KMS-11 (cell line): Measurements from ENCODE around the gene GRIA4.
"Not testable (repeated sequence)": the region's sequence is repeated elsewhere in the genome, so short reads cannot be mapped to it uniquely, and the experiment has no call there.

Experiments
- H2AFZ ChIP-seq: fragments of 200-600 bp; sonication (generic); 2 replicates; pipeline ENCODE4 v1.6.1; 2016; ENCODE audit warnings: antibody characterized with exemption, mixed run types, low read depth
- H3K27ac ChIP-seq: fragments of 200-600 bp; sonication (generic); 2 replicates; pipeline ENCODE4 v1.6.1; 2016; ENCODE audit warnings: mild to moderate bottlenecking, mixed run types
- H3K27me3 ChIP-seq: fragments of 200-600 bp; sonication (generic); 2 replicates; pipeline ENCODE4 v1.6.1; 2017; ENCODE audit warnings: mild to moderate bottlenecking, low read depth, mixed run types, moderate library complexity; ENCODE audit not compliant: insufficient read depth
- H3K36me3 ChIP-seq: fragments of 200-600 bp; sonication (generic); 2 replicates; pipeline ENCODE4 v1.6.1; 2017; ENCODE audit warnings: mild to moderate bottlenecking, mixed run types; ENCODE audit not compliant: insufficient read depth
- H3K4me1 ChIP-seq: fragments of 200-600 bp; sonication (generic); 2 replicates; pipeline ENCODE4 v1.6.1; 2016; ENCODE audit warnings: mild to moderate bottlenecking, low read depth, mixed run types; ENCODE audit not compliant: poor library complexity, severe bottlenecking
- H3K4me2 ChIP-seq: fragments of 200-600 bp; sonication (generic); 2 replicates; pipeline ENCODE4 v1.7.0; 2016; ENCODE audit warnings: mild to moderate bottlenecking, mixed run types
- H3K4me3 ChIP-seq: fragments of 200-600 bp; sonication (generic); IDR thresholded peaks from 2 replicates; pipeline ENCODE4 v1.6.1; 2017; ENCODE audit warnings: low read depth, low read length, mixed read lengths; ENCODE audit not compliant: insufficient read depth
- H3K79me2 ChIP-seq: fragments of 200-600 bp; sonication (generic); 2 replicates; pipeline ENCODE4 v1.6.1; 2016; ENCODE audit warnings: low read depth, mixed run types; ENCODE audit not compliant: insufficient read depth
- H3K9ac ChIP-seq: fragments of 200-600 bp; sonication (generic); 2 replicates; pipeline ENCODE4 v1.6.1; 2016; ENCODE audit warnings: mild to moderate bottlenecking, mixed run types
- H4K20me1 ChIP-seq: fragments of 200-600 bp; sonication (generic); 2 replicates; pipeline ENCODE4 v1.6.1; 2016; ENCODE audit warnings: mild to moderate bottlenecking, mixed run types; ENCODE audit not compliant: insufficient read depth
- CTCF ChIP-seq: fragments of 200-600 bp; sonication (generic); conservative IDR thresholded peaks from 2 replicates; pipeline ENCODE4 v1.6.1; 2017; ENCODE audit warnings: low read depth, mild to moderate bottlenecking, antibody characterized with exemption, low read length, moderate library complexity, mixed read lengths

The GRIA4 gene

GRCh38 chr11:105769627-105770026 lies 159.8 kb downstream of the GRIA4 start:
- H3K27ac ChIP-seq, result no peak overlapping the region
- no peaks in the 10 kb centered on the region for H3K4me1 ChIP-seq
- H3K27me3 ChIP-seq, result no peaks in the 10 kb centered on the region
- no peak for TF ChIP-seq CTCF
- no peaks in the 10 kb centered on the region for H4K20me1 ChIP-seq
- H3K79me2 ChIP-seq, result no peaks in the 10 kb centered on the region
- H3K4me2 ChIP-seq, result no peak overlapping the region
- H3K36me3 ChIP-seq, result no peaks in the 10 kb centered on the region
- no peak overlapping the region for H3K9ac ChIP-seq
- H3K4me3 ChIP-seq, result no peak overlapping the region
- H2AFZ ChIP-seq, result no peak overlapping the region

GRCh38 chr11:105773452-105773851 lies 163.6 kb downstream of the GRIA4 start:
- H3K9ac ChIP-seq, H3K27ac ChIP-seq, H3K4me1 ChIP-seq, H3K27me3 ChIP-seq, H3K4me3 ChIP-seq, H2AFZ ChIP-seq, H3K36me3 ChIP-seq, H3K79me2 ChIP-seq, H3K4me2 ChIP-seq, H4K20me1 ChIP-seq: not testable (repeated sequence)

GRCh38 chr11:105774899-105775298 lies 165.0 kb downstream of the GRIA4 start:
- no peak overlapping the region for H3K4me2 ChIP-seq
- H3K4me3 ChIP-seq, result no peak overlapping the region
- H3K27me3 ChIP-seq, result no peaks in the 10 kb centered on the region
- no peak overlapping the region for H3K27ac ChIP-seq
- no peaks in the 10 kb centered on the region for H4K20me1 ChIP-seq
- TF ChIP-seq CTCF, result no peak
- H2AFZ ChIP-seq, result no peak overlapping the region
- H3K36me3 ChIP-seq, result no peaks in the 10 kb centered on the region
- no peak overlapping the region for H3K9ac ChIP-seq
- H3K79me2 ChIP-seq, result no peaks in the 10 kb centered on the region
- no peaks in the 10 kb centered on the region for H3K4me1 ChIP-seq

GRCh38 chr11:105780781-105781525 lies 171.1 kb downstream of the GRIA4 start:
- H3K4me3 ChIP-seq, result no peak overlapping the region

More at GRCh38 chr11:105780781-105781525, 171.1 kb downstream of the GRIA4 start:
- Histone ChIP-seq H2AFZ (no peak overlapping the region), H4K20me1 (no peaks in the 10 kb centered on the region), H3K27me3 (no peaks in the 10 kb centered on the region), H3K27ac (no peak overlapping the region), H3K79me2 (no peaks in the 10 kb centered on the region), H3K9ac (no peak overlapping the region), H3K4me2 (no peak overlapping the region), H3K36me3 (no peaks in the 10 kb centered on the region), H3K4me1 (no peaks in the 10 kb centered on the region)
- no peak for TF ChIP-seq CTCF
